ENCODE results near the gene PEX5. TPM values are rescaled to one million over a fixed set of nuclear protein-coding genes. Genes with fewer than 3 reads are reported as not detected.
A peak's percentile ranks its signal among the peaks of the same experiment; 100 is the strongest.
"Not testable (repeated sequence)": the region's sequence is repeated elsewhere in the genome, so short reads cannot be mapped to it uniquely, and the experiment has no call there.

The PEX5 gene
- total RNA-seq, 1 donor from 2014 or later, result 61.5 TPM

DNA sequence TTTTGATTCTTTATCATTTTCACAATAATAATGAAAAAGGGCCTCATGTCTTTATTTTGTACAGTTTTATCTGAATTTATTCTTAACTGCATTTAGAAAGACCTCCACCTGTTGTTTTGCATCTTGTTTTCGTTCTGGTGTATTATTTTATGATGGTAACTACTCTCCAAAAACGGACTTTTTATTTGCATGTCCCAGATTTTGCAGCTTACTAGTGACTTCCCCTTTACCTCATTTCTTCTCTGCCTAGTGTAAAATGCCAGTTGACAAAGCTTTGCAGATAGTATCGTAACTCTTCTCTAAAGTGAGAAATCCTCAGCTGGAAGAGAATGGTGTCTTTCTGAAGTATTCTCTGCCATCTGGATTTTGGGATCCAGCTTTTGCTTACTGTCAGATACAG is 17.2 kb downstream of the PEX5 start:
- intact Hi-C loops (cut with DNase I), result no loop called here
- no peak for ATAC-seq
- DNase-seq (ENCODE audit: low spot score), result no peak

DNA sequence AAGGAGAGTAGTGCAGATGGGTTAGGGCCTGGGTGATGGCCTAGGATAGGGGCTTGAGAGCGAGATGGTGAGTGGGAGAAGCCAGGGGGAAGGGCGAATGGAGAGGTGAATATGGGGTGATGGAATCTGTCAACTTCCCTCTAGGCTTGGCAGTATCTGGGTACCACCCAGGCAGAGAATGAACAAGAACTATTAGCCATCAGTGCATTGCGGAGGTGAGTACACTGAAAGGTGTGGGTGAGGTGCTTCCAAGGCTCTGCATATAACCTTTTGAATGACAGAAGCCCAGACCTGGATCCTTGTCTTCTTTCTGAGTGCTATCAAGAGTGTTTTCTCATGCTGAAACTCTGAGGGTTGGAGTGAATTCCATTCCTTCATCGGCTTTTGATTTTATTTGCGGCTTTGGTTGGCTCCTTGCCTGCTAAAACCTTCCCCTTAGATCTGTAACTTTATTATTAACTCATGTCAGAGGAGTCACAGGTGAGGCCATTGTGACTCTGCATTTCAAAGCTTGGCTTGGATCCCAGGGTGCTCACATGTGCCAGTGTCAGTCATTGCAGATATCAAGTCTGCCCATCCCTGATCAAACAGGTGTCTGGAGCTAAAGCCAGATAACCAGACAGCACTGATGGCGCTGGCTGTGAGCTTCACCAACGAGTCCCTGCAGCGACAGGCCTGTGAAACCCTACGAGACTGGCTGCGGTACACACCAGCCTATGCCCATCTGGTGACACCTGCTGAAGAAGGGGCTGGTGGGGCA is 18.6 kb downstream of the PEX5 start:
- DNase-seq (ENCODE audit: low spot score) (no peak), ATAC-seq (no peak)
- intact Hi-C loops (cut with DNase I), result no loop called here

DNA sequence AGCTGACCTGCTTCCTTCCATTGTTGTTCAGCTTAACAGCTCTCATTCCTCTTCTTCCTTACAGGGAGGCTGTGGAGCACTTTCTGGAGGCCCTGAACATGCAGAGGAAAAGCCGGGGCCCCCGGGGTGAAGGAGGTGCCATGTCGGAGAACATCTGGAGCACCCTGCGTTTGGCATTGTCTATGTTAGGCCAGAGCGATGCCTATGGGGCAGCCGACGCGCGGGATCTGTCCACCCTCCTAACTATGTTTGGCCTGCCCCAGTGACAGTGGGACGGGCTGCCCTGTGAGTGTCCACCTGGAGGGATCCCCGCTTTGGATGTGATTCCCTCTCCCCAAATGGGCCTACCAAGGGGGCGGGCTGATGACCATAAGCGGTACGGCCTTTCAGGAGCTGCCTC is 20.5 kb downstream of the PEX5 start:
- intact Hi-C loops (cut with DNase I), result no loop called here
- DNase-seq (ENCODE audit: low spot score) (no peak), ATAC-seq (no peak)

DNA sequence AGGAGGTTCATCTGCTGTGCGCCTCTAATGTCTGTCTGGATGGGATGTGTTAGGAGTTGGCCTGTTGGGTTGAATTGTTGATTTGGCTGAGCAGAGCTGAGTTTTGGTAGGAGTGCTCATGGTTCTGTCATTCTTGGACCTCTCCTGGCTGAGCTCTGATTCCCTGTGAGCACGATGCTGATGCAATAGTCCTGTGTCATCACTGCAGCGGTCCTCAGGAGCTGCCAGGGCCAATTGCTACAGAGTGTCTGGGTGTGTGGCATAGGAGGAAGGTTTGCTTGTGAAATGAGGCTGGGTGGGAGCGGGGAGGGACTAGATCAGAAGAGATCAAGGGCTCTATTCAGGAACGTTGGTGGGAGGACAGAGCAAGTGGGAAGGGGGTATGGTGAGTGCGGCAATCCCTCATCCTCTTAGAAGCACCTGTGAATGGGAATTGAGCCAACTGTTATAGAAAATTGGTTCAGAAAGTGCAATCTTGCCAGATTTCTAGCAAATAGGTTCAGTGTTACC is 21.2 kb downstream of the PEX5 start:
- ATAC-seq, result no peak
- intact Hi-C loops (cut with DNase I), result no loop called here

DNA sequence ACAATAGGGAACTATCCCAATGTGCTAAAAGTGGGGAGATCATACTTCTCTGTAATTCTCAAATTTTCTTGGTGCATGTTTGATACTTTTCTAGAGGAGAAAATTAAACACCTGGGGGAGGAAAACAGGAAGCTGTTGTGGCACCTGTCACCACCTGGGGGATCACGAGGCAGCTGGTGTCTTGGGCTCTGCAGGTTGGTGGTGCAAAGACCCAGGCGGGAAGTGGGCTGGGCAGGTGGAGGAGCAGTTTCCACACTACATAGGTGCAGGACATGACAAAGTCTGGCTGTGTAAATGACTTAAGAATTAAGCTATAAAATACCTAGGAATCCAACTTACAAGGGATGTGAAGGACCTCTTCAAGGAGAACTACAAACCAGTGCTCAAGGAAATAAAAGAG is 23.2 kb downstream of the PEX5 start:
- DNase-seq (ENCODE audit: low spot score), result no peak
- intact Hi-C loops (cut with DNase I), result no loop called here

More for the DNA sequence above, 21.2 kb downstream of the PEX5 start:
- no peak for DNase-seq (ENCODE audit: low spot score)

DNA sequence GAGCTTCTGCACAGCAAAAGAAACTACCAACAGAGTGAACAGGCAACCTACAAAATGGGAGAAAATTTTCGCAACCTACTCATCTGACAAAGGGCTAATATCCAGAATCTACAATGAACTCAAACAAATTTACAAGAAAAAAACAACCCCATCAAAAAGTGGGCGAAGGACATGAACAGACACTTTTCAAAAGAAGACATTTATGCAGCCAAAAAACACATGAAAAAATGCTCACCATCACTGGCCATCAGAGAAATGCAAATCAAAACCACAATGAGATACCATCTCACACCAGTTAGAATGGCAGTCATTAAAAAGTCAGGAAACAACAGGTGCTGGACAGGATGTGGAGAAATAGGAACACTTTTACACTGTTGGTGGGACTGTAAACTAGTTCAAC is 24.3 kb downstream of the PEX5 start:
- not testable (repeated sequence) for ATAC-seq

More for the DNA sequence above, 23.2 kb downstream of the PEX5 start:
- no peak for ATAC-seq

DNA sequence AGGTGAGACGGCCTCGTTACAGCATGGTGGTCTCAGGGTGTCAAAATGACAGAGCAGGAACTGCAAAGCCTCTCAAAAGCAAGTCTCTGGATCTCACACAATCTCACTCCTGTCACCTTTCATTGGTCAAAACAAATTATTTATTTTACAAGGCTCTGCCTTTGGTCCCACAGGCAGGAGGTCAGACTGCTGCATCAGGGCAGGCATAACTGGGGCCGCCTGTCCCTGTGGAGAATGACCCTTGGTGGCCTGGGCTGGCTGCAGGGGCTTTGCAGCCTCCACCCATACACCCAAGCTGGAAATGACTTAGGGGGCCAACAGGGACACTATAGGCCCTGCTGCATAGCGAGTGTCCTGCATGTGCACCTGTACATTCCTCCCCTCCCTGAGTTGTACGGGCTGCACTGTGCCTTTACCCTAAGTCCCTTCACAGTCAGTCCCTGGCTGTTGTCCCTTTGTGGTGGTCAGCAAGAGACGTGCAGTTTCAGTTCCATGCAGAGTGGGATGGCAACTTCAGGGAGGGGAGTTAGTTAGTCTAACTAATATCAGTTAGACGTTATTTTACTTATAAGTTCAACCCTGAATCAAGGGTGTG is 28.1 kb downstream of the PEX5 start:
- DNase-seq (ENCODE audit: low spot score), result no peak
- intact Hi-C loops (cut with DNase I), result no loop called here
- ATAC-seq, result no peak

More for the DNA sequence above, 24.3 kb downstream of the PEX5 start:
- DNase-seq (ENCODE audit: low spot score); intact Hi-C loops (cut with DNase I): not testable (repeated sequence)

DNA sequence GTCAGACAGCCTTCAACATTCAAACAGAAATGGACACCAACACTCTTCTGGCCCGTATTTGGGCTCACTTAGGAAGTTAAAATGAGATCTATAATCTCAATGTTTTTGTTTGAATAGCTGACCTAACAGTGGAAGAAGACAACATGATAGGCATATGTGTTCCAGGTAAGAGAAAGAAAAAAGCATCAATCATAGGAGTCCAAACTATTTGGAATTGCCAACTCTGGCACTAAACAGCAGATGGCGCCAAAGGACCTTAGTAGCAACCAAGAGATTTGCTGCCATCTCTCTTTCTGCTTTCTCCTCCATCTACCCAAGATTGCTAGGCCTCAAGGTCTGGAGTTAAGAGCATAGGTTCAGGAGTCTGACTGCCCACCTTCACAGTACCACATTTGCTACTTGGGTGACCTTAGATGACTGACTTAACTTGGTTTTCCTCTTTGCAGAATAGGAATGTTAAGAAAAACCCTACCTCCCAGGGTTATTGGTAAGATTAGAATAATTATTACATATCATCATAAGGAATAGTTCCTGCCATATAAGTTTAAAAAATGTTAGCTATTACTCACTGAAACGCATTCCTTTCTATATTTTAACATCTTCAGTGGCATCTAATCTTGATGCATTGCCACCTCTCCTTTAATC is 30.2 kb downstream of the PEX5 start:
- intact Hi-C loops (cut with DNase I), result loop anchor here (1.0 to 5.0 kb wide), 2 partner anchors 230 to 423 kb away; no protein-coding TSS in a partner anchor
- DNase-seq (ENCODE audit: low spot score), result peak; percentile 81
- ATAC-seq, result no peak

DNA sequence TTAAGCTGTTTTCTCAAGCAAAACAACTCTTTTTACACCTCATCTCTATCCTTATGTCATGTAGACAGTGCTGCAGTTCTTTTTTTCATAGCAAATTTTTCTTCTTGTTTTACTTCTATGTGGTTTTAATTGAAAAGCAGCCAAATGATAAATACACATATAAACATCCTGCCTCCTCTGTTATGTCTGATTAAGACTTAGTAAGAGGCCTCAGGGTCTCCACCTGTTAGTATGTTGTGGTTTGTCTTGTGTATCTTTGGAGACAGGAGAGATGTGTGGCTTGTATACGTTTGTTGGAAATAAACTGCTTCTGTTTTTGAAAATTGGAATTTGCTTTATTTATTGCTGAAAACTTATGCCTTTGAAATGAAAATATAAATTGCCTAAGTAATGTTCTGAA is 32.0 kb downstream of the PEX5 start:
- intact Hi-C loops (cut with DNase I), result loop anchor here (5.0 kb wide), 1 partner anchor 421 kb away; no protein-coding TSS in a partner anchor
- DNase-seq (ENCODE audit: low spot score) (no peak), ATAC-seq (no peak)

DNA sequence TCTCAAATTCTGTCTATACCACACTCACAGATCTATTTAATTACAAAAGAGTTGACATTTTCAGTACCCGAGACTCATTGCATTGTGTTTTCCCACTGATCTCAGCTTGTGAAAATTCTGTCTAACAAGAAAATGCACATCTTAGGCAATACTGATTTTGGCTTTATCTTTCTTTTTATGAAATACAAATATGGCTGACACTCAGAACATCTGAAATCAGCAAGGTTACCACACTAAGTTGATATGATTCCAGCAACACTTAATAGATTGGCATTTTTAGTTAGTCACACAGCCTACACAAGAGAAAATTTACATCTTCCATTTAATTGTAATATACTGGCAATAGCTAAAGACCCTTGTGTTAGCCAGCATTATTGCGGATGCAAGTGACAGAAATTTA is 40.3 kb downstream of the PEX5 start:
- intact Hi-C loops (cut with DNase I), result loop anchor here (5.0 kb wide), 1 partner anchor 1708 kb away; no protein-coding TSS in a partner anchor
- ATAC-seq, result no peak

DNA sequence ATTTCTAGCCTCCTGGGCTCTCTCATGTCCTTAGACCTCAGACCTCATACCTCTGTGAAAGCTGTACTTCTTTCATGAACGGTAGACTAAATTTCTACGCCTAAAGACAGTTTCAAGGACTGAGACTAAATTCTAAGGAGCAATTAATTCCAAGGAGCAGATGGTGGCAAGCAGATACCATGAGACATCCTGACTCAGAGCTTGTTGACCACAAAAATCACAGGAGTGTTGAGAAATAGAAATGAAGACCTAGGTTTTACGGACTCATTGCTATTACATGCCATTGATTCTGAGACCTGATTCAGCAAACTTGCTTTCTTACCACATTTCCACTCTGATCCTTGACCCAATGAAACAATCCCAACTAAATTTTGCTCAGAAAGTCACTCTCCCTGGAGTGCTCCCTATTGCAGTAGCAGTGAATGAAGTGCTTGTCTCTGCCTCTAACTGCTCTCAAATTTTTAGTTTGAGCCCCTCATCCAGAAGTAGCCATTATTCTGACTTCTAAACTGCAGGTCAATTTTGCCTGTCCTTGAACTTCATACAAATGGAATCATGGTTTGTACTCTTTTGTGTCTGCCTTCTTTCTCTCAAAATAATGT is 52.0 kb downstream of the PEX5 start:
- intact Hi-C loops (cut with DNase I), result no loop called here
- no peak for DNase-seq (ENCODE audit: low spot score)
- ATAC-seq, result no peak

More for the DNA sequence above, 40.3 kb downstream of the PEX5 start:
- no peak for DNase-seq (ENCODE audit: low spot score)

DNA sequence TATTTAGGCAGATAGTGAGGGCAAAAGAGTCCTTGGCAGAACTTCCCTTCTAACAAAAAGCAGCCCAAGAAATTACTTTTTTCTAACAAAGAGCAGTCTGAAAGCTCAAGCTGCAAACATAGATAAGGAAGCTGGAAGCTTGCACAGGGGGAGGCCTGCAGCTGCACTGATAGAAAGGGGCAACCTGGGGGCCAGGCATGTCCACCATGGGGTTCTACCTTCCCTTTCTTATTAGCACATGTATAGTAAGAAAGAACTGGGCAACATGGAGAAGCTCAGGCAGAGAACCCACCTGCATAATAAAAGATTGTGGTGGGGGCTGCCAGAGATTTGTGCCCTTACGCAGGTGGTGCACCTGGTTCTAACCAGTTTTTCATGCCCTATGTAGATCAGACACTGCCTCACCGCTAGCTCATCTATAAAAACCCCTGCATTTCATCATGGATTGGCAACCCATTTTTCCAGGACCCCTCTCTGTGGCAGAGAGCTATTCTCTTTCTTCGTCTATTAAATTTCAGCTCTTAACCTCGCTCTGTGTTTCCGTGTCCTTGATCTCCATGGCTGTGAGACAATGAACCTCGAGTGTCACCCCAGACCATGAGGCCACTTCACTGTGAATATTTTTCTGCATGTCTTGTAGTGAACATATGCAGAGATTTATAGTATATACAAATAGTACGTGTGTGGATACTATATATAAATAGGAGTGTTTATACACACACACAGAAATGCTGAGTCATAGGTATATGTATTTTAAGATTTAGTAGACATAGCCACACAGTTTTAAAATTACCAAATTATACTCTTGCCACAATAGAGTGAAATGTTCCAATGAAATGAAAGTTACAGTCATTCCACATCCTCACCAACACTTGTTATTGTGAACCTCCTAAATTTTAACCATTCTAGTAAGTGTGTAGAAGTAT is 53.0 kb downstream of the PEX5 start:
- DNase-seq (ENCODE audit: low spot score) (no peak), ATAC-seq (no peak)
- intact Hi-C loops (cut with DNase I), result no loop called here

DNA sequence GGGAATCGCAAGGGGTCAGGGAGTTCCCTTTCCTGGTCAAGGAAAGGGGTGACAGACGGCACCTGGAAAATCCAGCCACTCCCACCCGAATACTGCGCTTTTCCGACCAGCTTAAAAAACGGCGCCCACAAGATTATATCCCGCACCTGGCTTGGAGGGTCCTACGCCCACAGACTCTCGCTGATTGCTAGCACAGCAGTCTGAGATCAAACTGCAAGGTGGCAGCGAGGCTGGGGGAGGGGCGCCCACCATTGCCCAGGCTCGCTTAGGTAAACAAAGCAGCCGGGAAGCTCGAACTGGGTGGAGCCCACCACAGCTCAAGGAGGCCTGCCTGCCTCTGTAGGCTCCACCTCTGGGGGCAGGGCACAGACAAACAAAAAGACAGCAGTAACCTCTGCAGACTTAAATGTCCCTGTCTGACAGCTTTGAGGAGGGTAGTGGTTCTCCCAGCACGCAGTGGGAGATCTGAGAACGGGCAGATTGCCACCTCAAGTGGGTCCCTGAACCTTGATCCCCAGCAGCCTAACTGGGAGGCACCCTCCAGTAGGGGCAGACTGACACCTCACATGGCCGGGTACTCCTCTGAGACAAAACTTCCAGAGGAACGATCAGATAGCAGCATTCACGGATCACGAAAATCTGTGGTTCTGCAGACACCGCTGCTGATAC is 62.0 kb downstream of the PEX5 start:
- intact Hi-C loops (cut with DNase I); ATAC-seq; DNase-seq (ENCODE audit: low spot score): not testable (repeated sequence)

DNA sequence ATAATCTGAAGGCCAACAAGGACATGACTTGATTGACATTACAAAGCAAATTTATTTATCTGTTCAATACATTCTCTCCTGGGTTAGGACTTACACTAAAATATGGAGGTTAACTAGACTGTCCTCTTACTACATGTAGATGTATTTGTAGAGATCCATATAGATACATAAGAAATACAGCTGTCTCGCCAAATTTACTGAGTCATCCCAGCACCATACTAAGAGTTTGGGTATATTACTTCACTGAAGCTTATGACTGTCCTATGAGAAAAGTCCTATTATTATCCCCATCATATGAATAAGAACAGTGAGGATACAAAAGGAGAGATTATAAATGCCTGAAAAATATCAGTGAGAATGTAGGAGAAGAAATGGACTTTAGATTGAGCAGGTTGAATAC is 69.6 kb downstream of the PEX5 start:
- ATAC-seq (no peak), DNase-seq (ENCODE audit: low spot score) (no peak)
- intact Hi-C loops (cut with DNase I), result no loop called here
